GM19452 (cell line): ENCODE measurements around the gene FGFR3.
"Not testable (repeated sequence)": the region's sequence is repeated elsewhere in the genome, so short reads cannot be mapped to it uniquely, and the experiment has no call there.

Source experiments
- ATAC-seq: cut with Tn5 transposase; IDR thresholded peaks from one replicate; pipeline ENCODE4 v1.9.1; 2021; ENCODE audit not compliant: unreplicated experiment

The FGFR3 gene

DNA sequence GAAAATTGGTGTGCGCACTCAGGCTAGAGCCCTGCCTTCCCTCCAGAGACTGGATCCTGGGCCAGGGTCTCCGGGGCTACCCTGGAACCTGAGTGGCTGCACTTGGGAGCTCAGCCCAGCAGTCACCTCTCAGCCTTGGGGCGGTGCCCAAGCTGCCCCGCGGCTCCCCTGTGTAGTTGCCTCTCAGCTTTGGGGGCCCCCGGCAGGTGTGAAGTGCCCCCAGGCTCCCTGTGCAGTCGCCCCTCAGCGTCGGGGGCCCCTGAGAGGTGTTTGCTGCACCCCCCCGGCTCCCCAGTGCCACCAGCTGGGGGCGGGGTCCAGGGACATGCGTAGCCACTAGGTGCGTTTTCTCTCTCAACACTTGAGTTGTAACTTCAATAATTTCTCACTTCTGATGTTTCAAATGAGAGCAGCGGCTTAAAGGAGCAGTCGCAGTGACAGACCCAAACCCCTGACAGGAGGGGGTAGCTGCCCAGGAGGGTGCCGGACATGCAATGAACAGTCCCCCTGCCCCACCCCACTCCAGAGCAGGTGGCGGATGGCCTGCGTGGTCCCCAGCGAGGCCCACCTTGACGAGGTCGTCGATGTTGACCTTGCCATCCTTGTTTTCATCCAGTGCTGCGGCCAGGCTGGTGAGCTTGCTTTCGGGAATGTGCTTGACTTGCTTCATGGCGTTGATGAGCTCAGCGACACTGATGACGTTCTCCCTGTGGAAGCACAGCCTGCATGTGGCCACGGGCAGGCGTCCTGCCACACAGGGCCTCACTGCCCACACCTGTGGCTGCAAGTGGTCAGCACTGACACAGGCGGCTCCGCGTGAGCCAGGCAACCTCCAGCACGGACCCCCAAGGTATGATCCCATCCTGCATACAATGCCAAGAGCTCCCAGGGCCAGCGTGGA is 22.3 kb downstream of the FGFR3 start:
- no peak for ATAC-seq

DNA sequence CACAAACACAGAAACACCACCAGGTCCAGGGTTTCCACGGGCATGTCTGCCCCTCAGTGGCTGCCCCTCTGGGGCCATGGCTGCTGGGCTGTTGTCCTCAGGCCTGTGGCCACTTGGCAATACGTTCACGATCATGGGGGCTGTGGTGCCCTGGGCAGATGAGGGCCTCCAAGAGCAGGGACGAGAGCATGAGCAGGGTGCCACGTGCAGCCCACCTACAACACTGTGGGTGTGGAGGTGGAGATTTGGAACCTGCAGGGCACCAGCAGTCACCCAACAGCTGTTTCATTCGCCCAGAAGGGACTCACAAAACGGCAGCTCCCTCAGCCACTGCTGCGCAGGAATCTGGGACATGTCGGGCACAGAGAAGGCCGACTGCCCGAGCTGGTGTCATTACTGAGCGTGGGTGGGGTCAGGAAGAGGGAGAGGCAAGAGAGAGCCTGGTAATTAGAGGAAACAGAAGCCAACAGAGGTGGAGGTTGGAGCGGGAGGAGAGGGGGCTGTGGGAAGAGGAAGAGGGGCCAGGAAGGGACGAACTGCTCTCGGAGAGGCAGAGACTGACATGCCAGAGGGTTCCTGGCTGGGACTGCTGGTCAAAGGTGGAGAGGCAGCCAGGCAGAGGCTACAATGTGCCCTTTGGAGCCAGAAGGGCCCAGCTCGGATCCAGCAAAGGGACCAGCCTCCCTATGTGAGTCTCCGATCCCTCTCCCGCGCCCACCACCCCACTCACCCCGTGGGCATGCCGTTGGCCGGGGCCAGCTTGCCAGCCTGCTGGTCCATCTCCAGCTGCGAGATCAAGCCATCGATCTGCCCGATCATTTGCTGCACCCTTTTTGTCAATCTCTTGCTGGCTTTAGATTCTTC is 23.1 kb downstream of the FGFR3 start:
- no peak for ATAC-seq

DNA sequence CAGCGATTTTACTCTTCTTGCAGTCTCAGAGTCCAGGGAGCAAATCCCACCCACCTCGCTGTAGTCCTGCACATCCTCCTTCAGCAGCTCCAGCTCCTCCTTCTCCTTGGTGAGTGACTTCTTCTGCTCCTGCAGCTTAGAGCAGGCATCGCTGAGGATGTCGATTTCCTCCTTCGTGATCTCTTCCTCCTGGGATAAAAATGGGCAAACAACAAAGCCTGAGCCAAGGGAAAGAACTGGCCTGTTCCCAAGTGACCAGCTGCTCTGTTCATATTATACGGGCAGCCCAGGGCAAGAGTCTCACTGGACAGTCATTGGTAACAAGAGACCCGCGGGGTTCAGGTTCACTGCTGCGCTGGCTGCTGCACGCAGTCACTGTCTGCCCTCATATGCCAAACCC is 26.2 kb downstream of the FGFR3 start:
- ATAC-seq: no peak

DNA sequence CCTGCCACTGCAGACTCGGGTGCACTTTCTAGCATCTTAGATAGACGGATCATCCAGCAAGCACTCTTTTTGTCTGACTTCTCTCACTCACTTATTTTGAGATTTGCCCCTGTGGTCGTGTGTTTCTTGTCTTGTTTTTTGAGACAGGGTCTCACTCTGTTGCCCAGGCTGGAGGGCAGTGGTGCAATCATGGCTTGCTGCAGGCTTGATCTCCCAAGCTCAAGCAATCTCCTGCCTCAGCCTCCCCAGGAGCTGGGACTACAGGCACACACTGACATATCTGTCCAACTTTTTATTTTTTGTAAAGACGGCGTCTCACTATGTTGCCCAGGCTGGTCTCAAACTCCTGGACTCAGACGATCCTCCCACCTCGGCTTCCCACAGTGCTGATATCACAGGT is 26.7 kb downstream of the FGFR3 start:
- no peak for ATAC-seq

DNA sequence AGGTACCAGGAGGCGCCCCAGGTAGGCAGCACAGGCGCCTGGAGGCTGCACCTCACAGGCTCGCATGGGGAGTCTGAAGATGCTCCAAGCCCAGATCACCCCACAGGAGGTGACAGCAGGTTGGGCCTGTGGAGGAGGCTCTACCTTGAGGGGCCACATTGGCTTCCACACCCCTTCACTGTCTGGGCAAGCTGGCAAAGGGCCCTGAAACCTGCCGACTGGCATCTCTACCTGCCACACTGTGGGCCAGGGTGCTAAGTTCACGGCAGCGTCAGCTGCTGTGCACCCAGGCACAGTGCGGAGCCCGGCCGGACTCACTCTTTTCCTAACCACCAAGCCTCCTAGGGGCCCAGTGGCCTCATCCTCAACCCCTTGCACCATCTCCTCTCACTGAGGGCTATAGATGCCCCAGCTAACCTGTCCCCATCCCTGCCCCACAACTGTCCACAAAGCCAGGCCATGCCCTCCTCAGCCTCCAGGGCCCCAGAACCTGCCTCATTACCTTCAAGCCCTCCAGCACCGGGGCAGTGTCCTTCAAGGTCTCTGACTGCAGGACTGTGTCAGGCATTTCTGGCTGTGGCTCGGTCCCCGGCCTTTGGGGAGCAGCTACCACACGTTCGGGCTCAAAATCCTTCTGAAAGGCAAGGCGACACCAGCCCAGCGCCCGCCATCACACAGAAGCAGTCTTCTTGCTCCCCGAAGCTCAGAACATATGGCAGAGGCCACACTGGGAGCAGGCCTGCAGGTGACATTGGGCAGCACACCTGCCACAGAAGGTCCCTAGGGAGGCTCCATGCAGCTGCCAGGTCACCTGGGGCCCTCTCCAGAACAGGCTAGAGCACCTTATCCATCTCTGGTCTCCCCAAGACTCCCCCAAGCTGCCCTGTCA is 28.8 kb downstream of the FGFR3 start:
- no peak for ATAC-seq

DNA sequence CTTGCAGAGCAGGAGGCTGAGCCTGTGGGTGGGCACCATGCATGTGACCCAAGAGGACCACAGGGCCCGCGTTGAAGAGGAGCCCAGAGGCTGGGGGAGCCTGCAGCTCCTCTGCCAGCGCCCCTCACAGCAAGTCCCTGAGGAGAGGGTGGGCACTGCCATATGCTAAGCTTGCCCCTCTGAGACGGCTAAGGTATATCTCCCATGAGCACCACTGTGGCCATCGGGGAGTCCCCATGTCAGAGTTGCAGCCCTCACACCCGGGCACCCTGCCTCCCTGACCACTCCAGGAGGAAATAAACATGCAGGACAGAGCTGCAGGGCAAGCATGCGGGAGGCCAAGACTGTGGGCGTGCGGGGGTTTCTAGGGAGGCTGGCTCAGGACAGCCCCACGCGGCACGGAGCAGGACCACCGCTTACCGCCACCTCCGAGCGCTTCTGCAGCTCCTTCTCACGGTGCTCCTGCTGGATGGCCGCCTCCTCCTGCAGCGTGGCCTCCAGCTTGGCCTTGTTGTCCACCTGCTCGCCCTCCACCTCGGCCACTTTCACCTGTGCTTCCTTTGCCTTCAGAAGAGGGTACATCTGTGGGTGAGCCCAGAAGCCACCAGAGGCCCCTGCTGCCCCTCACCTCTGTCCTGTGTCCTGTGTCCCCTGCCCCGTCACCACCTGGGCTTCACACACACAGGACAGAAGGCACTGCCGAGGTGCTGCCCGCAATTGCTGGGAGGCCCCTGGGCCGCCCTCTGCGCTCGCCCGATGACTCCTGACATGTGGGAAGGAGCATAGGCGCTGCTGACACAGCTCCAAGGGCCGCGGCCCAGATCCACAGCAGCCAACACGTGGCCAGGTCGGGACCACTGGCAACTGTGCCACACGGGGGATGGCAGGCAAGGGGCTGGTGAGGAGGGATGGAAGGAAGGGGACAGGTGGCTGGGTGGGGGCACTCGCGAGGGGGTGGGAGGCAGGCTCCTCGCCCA is 29.8 kb downstream of the FGFR3 start:
- no peak for ATAC-seq

DNA sequence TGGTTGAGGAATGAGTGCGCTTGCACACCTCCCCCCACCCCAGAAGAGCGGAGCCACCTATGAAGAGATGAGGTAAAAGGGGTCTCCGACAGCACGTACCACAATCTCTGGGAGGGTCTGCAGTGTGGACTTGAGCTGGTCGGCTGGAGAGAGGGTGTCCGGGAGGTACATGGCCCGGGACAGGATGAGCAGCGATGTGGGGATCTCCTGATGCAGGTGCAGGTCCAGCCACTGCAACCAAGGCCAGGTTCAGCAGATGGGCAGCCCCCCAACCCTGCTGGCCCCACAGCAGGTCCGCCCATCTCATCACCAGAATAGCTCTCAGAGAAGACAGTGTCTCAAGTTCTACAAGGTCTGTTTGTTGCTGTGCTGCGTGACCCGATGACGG is 30.4 kb downstream of the FGFR3 start:
- no peak for ATAC-seq

DNA sequence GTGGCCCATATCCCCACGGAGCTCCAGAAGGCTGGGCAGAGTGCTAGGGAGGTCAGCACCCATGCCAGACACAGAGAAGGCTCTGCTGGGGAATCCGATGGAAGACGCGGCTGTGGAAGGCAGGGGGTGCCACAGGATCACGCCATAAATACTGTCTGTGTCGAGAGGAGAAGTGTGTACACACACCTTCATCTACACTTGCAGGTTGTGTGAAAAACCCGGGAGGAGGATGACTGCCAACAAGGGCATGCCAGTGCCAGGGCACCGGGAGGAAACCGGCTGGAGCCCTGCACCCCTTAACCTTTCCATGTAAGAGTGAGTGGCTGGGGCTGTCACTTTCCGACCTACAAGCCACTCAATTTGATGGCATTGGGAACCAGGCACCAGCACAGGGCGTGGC is 31.7 kb downstream of the FGFR3 start:
- no peak for ATAC-seq

DNA sequence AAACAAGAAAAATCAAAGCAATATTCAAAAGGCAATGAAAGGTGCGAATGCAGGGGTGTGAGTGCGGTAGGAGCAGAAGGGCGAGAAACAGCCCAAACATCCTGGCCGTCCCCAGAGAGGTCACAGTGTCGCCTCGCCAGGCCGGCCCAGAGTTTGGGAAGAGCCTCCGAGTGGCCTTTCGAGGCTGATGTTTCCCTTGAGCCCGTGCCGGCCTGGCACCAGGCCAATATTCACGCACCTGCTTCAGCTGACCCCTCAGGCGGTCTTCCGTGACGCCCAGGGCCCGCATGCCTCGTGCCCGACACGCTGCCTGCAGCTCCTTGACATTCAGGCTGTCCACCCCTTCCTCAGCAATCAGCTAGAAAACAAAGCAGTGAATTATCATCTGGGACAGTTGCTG is 32.2 kb downstream of the FGFR3 start:
- no peak for ATAC-seq

DNA sequence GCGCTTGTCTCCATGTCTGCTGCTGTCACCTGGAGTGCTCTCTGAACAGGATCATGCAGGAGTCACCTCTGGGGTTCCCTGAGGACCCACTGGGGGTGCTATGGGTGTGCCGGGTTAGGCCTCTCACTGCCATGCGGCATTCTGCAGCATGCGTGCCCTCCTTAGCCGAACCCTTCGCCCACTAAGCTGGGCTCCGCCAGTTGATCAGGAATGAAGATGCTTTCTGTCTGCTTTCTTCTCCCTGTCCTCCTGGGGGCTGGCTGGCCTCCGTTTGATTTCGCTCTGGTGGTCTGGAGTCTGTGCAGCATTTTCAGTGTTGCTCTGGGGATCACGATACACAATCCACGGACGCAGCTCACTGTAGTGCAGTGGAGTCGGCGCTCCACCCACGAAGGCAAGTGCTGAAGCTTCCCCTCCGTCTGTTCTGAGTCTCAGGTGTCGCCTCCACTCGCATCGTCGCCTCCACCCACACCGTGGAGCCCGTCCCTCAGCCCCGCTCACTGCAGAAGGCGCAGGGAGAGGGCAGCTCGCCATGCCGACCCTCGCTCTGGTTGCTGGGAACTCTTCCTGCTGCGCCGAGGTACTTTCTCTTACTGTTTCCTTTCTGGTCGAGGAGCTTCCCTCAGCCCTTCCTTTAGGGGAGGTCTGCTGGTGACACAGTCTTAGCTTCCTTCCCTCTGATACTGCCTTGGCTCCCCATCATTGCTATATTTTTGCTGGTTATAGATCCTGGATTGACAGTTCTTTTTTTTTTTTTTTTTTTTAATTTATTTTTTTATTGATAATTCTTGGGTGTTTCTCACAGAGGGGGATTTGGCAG is 33.6 kb downstream of the FGFR3 start:
- no peak for ATAC-seq

DNA sequence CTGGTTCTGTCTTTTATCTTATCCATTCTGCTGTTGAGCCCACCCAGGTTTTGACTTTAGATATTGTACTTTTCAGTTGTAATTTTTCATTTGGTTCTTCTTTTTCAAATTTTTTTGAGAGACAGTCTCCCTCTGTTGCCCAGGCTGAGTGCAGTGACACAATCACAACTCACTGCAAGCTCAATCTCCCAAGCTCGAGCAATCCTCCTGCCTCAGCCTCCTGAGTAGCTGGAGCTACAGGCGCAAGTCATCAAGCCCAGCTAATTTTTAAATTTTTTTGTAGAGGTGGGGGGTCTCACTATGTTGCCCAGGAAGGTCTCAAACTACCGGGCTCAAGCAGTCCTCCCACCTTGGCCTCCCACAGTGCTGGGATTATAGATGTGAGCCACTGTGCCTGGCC is 37.1 kb downstream of the FGFR3 start:
- no peak for ATAC-seq

DNA sequence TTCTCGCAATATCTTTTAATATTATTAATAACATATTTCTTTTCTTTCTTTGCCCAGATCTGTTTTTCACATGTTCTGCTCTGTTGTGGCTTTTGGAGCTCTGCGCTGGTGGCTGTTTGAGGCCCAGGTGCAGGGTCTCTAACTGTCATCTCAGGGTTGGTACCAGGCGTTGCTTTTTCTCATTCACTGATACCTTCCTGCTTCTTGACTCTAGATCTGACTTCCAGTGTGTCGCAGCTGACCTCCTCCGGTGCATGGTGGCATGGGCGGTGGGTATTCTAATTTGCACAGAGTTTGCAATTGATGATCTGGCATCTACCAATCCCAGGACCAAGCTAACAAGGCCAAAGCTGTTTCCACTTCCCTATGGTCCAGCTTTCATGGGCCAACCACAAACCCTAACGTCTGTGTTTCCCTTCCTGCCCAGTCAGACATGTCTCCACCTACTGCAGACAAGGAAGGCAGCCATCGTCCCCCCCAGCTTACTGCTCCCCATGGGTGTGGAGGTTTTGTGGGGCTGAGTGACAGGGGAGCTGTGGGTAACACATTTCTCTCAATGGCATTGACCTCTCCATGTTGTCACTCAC is 37.6 kb downstream of the FGFR3 start:
- ATAC-seq: no peak

DNA sequence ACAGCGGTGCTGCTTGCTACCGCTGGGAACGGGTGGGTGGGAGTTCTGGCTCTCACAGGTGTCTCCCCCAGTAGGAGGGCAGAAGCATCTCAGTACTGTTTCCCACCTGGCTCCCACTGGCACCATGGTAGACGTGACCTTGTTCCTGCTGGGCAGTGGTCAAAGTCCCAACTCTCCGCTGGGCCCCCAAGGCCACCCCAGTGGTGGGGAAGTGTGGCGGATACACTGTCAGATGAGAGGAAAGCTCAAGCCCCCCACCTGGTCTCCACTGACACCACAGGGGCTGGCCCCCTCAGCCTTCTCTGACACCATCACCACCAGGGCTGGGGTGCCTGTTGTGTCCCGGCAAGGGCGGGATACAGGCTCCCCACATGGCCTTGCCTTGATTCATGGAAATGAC is 38.2 kb downstream of the FGFR3 start:
- ATAC-seq: no peak

DNA sequence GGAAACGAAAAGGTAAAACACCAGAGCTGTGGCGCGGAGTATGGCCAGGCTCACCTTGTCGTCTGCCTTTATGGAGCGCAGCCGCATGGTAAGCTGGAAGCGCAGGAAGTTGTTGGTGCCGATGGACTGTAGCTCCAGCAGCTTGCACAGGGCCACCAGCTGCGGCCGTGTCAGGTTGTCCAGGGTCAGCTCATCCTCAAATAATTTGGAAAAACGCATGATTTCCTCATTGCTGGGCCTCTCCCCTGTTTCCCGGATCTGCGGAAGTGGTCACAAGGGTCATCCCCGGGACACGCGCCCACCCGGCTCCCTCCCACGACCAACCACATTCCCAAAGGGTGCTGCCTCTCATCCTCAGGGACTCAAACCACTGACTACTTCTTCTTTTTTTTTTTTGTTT is 39.6 kb downstream of the FGFR3 start:
- ATAC-seq: no peak

DNA sequence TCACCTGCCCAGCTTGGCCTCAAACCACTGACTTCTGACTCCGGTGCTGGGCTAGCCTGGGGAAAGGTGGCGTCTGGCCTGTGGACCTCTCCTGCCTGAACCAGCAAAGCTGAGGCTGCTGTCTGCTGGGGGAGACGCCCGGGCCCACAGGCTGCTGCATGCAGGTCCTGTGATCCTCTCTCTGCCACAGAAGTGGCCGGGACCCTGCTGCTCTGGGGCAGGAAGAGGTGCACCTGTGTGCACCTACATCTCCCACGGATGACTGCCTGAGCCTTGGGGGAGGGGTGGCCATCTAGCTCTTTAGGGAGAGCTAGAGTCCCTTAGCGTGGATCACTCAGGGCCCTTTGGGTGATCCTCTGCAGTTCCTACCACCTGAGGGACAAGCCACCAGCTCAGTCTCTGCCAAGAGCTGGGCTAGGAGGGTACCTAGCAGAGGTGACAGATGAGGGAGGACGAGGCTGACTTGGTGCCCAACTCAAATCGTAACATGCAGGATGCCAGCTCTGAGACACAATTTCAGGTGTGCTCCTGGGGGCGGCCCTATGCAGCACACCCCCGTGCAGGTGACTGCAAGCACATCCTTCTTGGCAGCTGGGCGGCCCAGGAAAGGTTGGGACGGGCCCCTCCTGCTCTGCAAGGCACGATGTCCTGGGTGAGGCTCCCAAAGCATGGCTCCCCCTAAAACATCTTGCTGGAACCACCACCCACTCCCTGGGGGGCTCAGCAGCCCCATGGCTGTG is 40.4 kb downstream of the FGFR3 start:
- no peak for ATAC-seq

DNA sequence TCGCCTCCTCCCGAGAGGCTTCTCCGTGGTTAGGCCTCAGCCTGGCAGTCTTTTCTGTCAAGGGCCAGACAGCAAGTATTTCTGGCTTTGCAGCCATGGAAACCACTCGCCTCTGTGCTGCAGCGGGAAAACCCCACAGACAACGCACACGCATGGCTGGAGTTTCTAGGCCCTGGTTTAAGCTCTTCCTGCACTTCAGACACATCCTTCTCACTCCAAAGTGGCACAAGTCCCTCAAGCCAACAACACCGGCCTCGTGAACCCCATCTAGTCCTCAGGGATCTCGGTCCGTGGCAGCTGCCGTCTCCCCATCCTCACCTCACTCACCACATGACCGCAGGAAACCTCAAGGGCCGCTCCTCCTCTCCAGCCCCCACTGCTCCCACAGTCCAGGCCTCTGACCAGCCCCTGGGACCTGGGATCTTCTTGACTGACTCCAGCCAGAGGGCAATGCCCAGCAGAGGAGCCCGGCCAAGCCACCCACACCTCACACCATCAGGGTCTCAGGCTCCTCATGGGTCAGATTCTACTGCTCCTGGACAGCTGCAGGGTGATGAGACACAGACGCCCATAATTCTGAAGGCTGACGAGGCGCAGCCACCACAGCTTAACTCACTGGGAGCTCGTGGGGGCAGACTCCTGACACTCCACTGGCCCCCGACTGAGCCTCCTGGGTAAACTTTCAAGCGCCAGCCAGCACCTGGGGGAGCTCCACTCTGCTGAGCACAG is 41.1 kb downstream of the FGFR3 start:
- no peak for ATAC-seq

DNA sequence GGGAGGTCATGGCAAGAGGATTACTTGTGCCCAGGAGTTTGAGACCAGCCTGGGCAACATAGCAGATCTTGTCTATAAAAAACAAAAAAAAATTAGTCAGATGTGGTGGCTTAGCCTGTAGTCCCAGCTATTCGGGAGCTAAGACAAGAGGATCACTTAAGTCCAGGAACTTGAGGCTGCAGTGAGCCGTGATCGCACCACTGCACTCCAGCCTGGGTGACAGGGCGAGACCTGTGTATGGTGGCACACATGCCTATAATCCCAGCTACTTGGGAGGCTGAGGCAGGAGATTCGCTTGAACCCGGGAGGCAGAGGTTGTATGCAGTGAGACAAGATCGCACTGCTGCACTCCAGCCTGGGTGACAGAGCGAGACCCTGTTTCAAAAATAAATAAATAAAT is 42.7 kb downstream of the FGFR3 start:
- not testable (repeated sequence) for ATAC-seq
